ENCODE measurements around the gene SGCD. TPM values are rescaled to one million over a fixed set of nuclear protein-coding genes. Genes with fewer than 3 reads are reported as not detected.
A peak's percentile ranks its signal among the peaks of the same experiment; 100 is the strongest.

SGCD gene
- total RNA-seq, 4 donors from 2014 or later = 3.4 to 86.5 (median 8.1) TPM

DNA sequence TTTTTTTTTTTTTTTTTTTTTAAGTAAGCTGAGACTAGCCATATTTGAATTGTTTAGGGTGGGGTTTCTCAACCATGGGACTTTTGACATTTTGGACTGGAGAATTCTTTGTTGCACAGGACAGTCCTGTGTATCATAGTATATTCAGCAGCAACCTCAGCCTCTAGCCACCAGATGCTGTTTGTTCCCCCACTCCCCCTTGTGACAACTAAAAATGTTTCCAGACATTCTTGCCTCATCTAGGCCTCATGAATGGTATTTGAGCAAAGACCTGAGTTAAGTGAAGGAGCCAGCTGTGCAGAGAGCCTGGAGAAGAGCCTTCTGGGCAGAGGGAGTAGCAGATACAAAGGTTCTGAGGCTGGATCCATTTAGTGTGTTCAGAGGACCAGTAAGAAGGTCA lies 155.9 kb downstream of the SGCD start:
- H3K27me3 ChIP-seq = no peaks in the 10 kb centered on the region
- intact Hi-C loops (cut with DNase I; ENCODE audit: low total_unique reads) = no loop called here
- no peaks in the 10 kb centered on the region for H3K36me3 ChIP-seq
- DNase-seq = no peak
- no peak overlapping the region for H3K27ac ChIP-seq
- TF ChIP-seq, protein P1, sequence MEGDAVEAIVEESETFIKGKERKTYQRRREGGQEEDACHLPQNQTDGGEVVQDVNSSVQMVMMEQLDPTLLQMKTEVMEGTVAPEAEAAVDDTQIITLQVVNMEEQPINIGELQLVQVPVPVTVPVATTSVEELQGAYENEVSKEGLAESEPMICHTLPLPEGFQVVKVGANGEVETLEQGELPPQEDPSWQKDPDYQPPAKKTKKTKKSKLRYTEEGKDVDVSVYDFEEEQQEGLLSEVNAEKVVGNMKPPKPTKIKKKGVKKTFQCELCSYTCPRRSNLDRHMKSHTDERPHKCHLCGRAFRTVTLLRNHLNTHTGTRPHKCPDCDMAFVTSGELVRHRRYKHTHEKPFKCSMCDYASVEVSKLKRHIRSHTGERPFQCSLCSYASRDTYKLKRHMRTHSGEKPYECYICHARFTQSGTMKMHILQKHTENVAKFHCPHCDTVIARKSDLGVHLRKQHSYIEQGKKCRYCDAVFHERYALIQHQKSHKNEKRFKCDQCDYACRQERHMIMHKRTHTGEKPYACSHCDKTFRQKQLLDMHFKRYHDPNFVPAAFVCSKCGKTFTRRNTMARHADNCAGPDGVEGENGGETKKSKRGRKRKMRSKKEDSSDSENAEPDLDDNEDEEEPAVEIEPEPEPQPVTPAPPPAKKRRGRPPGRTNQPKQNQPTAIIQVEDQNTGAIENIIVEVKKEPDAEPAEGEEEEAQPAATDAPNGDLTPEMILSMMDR (IDR thresholded peaks at IDR 0.05) = no peak
- no peak for TF ChIP-seq POLR2A (IDR thresholded peaks at IDR 0.05)
- H3K4me3 ChIP-seq = no peak overlapping the region
- H3K9me3 ChIP-seq = no peaks in the 10 kb centered on the region
- H3K4me1 ChIP-seq = no peaks in the 10 kb centered on the region

DNA sequence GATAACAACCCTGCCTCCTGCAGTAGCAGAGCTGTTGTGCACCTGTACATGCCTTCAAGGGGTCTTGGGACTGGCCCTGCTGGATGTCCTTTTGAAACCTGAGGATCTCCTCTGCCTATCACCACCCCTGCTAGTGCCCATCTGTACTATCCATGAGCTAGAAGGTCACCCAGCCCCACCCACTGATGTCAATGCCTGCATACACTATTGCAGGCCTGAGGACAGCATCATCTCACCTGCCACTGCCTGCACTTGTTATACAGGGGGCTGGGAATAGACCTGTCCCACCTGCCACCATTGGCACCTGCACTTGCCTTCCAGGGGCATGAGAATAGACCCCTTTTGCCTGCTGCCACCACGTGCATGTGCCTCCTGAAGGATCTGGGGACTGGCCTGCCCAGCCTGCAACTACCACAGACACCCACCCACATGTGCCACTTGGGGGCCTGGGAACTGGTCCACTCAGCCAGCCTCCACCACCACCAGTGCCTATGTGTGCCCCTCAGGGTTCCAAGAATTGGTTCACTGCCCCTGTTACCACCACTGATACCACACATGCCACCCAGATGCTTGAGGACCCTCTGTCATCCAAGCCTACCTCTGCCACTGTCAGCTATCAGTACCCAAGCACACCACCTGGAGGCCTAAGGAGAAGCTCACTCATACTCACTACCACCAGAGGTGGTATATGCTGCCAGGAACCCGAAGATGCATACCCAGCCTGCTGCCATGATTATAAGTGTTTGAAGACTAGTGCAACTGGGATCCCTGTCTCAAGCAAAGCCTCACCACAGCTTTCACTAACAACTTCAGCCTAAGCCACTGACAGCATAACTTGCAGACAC lies 159.7 kb downstream of the SGCD start:
- H3K27me3 ChIP-seq = no peaks in the 10 kb centered on the region
- H3K27ac ChIP-seq = no peak overlapping the region
- H3K36me3 ChIP-seq = no peaks in the 10 kb centered on the region
- TF ChIP-seq POLR2A (IDR thresholded peaks at IDR 0.05) = no peak
- TF ChIP-seq, protein P1 (IDR thresholded peaks at IDR 0.05) = no peak
- intact Hi-C loops (cut with DNase I; ENCODE audit: low total_unique reads) = no loop called here
- H3K4me3 ChIP-seq = no peak overlapping the region
- no peaks in the 10 kb centered on the region for H3K4me1 ChIP-seq
- H3K9me3 ChIP-seq = peaks cover 0 to 5% of the 10 kb centered on the region in 2 donors
- no peak for DNase-seq

DNA sequence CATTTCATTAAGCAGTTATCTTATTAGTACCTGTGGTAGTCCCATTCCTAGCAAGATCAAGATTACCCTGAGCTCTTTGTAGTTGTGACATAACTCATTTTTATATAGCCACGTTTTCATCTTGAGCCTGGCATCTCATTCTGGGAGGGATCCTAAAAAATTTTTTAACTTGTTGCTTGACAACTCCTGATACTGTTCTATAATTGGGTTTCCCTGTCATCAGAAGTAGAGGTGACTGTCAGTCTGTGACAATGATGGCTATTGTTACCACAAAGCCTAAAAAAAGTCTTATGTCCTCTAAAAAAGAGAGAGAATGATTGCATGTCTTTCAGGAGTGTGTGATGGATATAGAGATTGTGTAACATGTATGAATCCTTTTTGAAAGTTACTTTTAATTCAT lies 164.8 kb downstream of the SGCD start:
- intact Hi-C loops (cut with DNase I; ENCODE audit: low total_unique reads) = no loop called here
- TF ChIP-seq POLR2A (IDR thresholded peaks at IDR 0.05) = no peak
- TF ChIP-seq, protein P1 (IDR thresholded peaks at IDR 0.05) = no peak
- peaks cover 0 to 5% of the 10 kb centered on the region in 2 donors for H3K9me3 ChIP-seq
- no peaks in the 10 kb centered on the region for H3K27me3 ChIP-seq
- H3K4me3 ChIP-seq = no peak overlapping the region
- no peaks in the 10 kb centered on the region for H3K36me3 ChIP-seq
- H3K27ac ChIP-seq = no peak overlapping the region
- no peaks in the 10 kb centered on the region for H3K4me1 ChIP-seq
- DNase-seq = no peak

DNA sequence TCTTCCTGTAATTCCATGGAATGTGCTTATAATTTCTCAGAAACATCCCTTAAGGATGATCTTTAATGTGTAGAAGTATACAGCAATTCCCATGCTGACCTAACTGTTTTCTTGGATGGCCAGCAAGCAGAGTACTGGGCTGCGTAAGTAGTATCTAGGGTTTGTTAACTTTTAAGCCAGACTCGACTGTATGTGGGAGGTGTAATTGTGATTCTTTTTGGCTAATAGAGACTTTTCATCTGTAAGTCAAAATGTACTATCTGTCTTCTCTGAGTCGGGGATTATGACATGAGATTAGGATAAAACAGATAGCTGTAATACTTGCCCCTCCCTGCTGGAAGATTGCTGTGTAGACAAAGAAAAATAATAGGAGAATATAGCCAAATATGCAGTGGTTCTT lies 169.3 kb downstream of the SGCD start:
- Histone ChIP-seq H3K27ac (peak overlapping the region; percentile 1 to 20), H3K4me3 (no peak overlapping the region), H3K4me1 (no peaks in the 10 kb centered on the region), H3K27me3 (no peaks in the 10 kb centered on the region), H3K9me3 (no peaks in the 10 kb centered on the region), H3K36me3 (no peaks in the 10 kb centered on the region)
- no peak for DNase-seq
- intact Hi-C loops (cut with DNase I; ENCODE audit: low total_unique reads) = no loop called here
- TF ChIP-seq, protein P1 (IDR thresholded peaks at IDR 0.05) = no peak
- TF ChIP-seq POLR2A (IDR thresholded peaks at IDR 0.05) = no peak

DNA sequence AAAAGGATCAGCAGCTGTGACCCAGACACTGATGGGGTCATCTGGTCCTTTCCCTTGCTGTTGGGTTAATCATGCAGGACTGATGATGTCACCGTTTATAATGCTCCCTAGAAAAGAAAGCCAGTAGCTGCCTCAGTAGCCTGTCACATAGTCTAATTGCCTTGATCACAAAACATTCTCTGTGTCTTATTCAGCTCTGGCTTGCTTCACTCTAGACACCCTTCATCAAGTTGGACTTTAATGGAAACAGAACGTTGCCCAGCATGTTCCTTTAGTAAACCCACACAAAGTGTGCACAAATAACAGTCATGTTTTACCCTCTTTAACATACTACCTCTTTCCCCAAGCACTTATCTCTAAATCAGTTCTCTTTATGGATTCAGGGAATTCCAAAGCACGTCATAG lies 170.8 kb downstream of the SGCD start:
- Histone ChIP-seq H3K36me3 (no peaks in the 10 kb centered on the region), H3K4me1 (no peaks in the 10 kb centered on the region), H3K4me3 (no peak overlapping the region), H3K27me3 (no peaks in the 10 kb centered on the region), H3K27ac (no peak overlapping the region), H3K9me3 (no peaks in the 10 kb centered on the region)
- DNase-seq = no peak
- intact Hi-C loops (cut with DNase I; ENCODE audit: low total_unique reads) = no loop called here
- no peak for TF ChIP-seq POLR2A (IDR thresholded peaks at IDR 0.05)
- TF ChIP-seq, protein P1 (IDR thresholded peaks at IDR 0.05) = no peak

Measured in uterus (tissue), 4 donors.